Ovary (tissue), 9 donors: ENCODE results near the gene PDSS2. TPM values are rescaled to one million over a fixed set of nuclear protein-coding genes. Genes with fewer than 3 reads are reported as not detected.

Experiments used
- DNase-seq, 5 donors: peaks; one replicate each; pipeline ENCODE4 v3.0.0-alpha.2; 2019 to 2020
- H3K27ac ChIP-seq, 2 donors: fragments of 200-600 bp; one replicate each; pipeline versions ENCODE4 v1.5.1 to v1.8.0; 2019 to 2022
- H3K27me3 ChIP-seq: fragments of 200-600 bp; one replicate; pipeline ENCODE4 v1.8.0; 2022
- H3K36me3 ChIP-seq: fragments of 200-600 bp; sonication (generic); one replicate; pipeline ENCODE4 v1.5.1; 2019
- H3K4me1 ChIP-seq: one replicate; pipeline ENCODE4 v1.8.1; 2013; ENCODE audit warnings: mild to moderate bottlenecking, moderate library complexity; ENCODE audit not compliant: insufficient read depth
- H3K4me3 ChIP-seq: fragments of 200-600 bp; sonication (generic); one replicate; pipeline ENCODE4 v1.5.1; 2017
- H3K9me3 ChIP-seq, 2 donors: fragments of 200-600 bp in 1 of 2; sonication (generic) in 1 of 2; one replicate each; pipeline versions ENCODE4 v1.5.1 to v1.8.1; 2013 to 2019; ENCODE audit warnings: mild to moderate bottlenecking in 1 of 2, moderate library complexity in 1 of 2
- EP300 ChIP-seq: sonication (generic); formaldehyde crosslinking; IDR thresholded peaks from one replicate; pipeline ENCODE4 v1.6.1; 2017; ENCODE audit warnings: antibody characterized with exemption
- POLR2A ChIP-seq: fragments of 450-650 bp; IDR thresholded peaks from one replicate; pipeline ENCODE4 v1.6.1; 2017; ENCODE audit warnings: antibody characterized with exemption, mild to moderate bottlenecking, moderate library complexity
- WGBS, 3 donors: extraction: QIAGEN DNeasy Blood & Tissue Kit in 1 of 3; methylation state at CpG; one replicate each; pipeline versions ENCODE4 v1.1.5 to v1.1.7; 2013 to 2017; 5-methylcytosine and 5-hydroxymethylcytosine counted together
- intact Hi-C, 4 donors: fragments of 100-400 bp; cut with DNase I; formaldehyde crosslinking; loops; one replicate each; pipeline versions ENCODE4 v1.11.0 to v1.15.1; 2022 to 2023
- polyA plus RNA-seq, 2 donors: library from polyadenylated mRNA; stranded (reverse); fragments of 200-250 nt in 1 of 2; fragments of 350-450 nt in 1 of 2; fragmentation: Illumina TruSeq in 1 of 2; extraction: RNeasy Lipid Tissue Mini Kit (QIAGEN cat#74804) in 1 of 2; gene quantifications; one replicate each; pipeline ENCODE4 v1.2.3, GENCODE V29; 2013 to 2014
- total RNA-seq, 7 donors: library from RNA; depleted of rRNA in 2 of 7; stranded (reverse); fragments of >200 nt in 2 of 7; fragmentation: NEBNext Ultra II Directional in 3 of 7; extraction: Animal tissue kit (Norgen Biotek cat#: 25700) in 3 of 7; gene quantifications; one replicate each; pipeline versions ENCODE4 v1.1.0 to v1.2.4, GENCODE V29; 2016 to 2023
- TF ChIP-seq, protein P1 (sequence below), 3 donors: fragments of 450-650 bp in 2 of 3; fragments of 200-600 bp in 1 of 3; IDR thresholded peaks; one replicate each; pipeline versions ENCODE4 v1.5.1 to v1.8.0; 2016 to 2022; ENCODE audit warnings: antibody characterized with exemption in 3 of 3, mild to moderate bottlenecking in 1 of 3
- donor health status: DM: no; HTN: no; CAD: no; lungs with moderate emphysema.
- donor health status: DM: no; HTN: no; CAD: no.
- donor health status: Bipolar disorder and iron deficiency.
- donor health status: DM: yes; HTN: yes; CAD: no.
- donor health status: DM: no; HTN: no; CAD: no.
- donor health status: DM: yes; HTN: yes; CAD: no.

PDSS2 gene
- total and polyA plus RNA-seq, 9 donors = 8.2 to 17.5 (median 12.0) TPM

DNA sequence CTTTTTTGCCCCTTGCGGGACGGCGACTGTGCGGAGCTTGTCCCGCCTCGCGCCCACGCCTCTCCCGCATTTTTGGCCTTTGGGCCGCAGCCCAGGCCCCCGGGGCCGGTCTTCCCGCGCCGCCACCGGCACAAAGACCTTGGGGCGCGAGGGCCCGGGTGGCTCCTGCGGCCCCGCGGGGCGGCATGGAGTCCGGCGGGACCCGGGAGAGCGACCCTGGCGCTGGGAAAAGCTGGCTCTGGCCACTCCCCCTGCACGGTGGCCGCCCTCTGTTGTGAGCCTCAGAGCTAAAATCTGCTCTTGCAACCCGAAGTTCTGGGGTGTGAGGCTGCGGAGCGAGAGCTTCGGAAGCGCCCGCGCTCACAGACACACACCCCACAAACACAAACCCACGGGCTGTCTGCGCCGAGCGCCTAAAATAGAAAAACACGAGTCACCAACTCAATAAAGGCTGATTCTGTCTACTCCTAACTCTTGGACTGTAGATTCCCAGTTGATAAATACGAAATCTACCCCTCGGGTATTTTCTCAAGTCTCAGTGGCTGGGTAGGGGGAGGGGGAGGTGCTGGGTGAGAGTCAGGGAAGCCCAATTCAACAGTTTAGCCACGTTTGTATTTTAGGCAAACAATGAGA is 343.6 kb downstream of the PDSS2 start:
- intact Hi-C loops = loop anchor here in 1 of 4 donors (10.0 kb wide), 1 partner anchor 91 kb away; the partner anchor contains the start of gene MTRES1
- H3K4me3 ChIP-seq = peak overlapping the region; percentile 62
- H3K36me3 ChIP-seq = no peaks in the 10 kb centered on the region
- DNase-seq = peak in 4 of 5 donors; percentile 18 to 48 (median 39)
- H3K27me3 ChIP-seq = no peaks in the 10 kb centered on the region
- no peak for TF ChIP-seq EP300
- H3K27ac ChIP-seq = peak overlapping the region; percentile 8 to 50
- no peaks in the 10 kb centered on the region for H3K4me1 ChIP-seq
- H3K9me3 ChIP-seq = no peaks in the 10 kb centered on the region
- WGBS, 3 donors = 0 to 1% (median 1%) methylated on average over 30 to 45 of the region's 45 CpGs

GRCh38 chr6:107114926-107115694 is 344.3 kb downstream of the PDSS2 start, which contains the start of gene BEND3:
BEND3 (minus strand) TSS chr6:107115515; CDS start chr6:107099285, 16,230 bp downstream.
- peak; percentile 29 to 64 (median 60) for DNase-seq
- peak within 1 kb of the TSS; percentile 62 for H3K4me3 ChIP-seq
- no peaks in the 10 kb centered on the region for H3K27me3 ChIP-seq
- H3K9me3 ChIP-seq = no peaks in the 10 kb centered on the region
- H3K27ac ChIP-seq = peak within 1 kb of the TSS; percentile 72 to 73
- TF ChIP-seq, protein P1, sequence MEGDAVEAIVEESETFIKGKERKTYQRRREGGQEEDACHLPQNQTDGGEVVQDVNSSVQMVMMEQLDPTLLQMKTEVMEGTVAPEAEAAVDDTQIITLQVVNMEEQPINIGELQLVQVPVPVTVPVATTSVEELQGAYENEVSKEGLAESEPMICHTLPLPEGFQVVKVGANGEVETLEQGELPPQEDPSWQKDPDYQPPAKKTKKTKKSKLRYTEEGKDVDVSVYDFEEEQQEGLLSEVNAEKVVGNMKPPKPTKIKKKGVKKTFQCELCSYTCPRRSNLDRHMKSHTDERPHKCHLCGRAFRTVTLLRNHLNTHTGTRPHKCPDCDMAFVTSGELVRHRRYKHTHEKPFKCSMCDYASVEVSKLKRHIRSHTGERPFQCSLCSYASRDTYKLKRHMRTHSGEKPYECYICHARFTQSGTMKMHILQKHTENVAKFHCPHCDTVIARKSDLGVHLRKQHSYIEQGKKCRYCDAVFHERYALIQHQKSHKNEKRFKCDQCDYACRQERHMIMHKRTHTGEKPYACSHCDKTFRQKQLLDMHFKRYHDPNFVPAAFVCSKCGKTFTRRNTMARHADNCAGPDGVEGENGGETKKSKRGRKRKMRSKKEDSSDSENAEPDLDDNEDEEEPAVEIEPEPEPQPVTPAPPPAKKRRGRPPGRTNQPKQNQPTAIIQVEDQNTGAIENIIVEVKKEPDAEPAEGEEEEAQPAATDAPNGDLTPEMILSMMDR (IDR thresholded peaks at IDR 0.05) = no peak
- no peak for TF ChIP-seq POLR2A
- TF ChIP-seq EP300 = no peak
- WGBS, 3 donors = 0% methylated on average over 6 to 109 of the region's 109 CpGs
- no peaks in the 10 kb centered on the region for H3K36me3 ChIP-seq
- intact Hi-C loops = loop anchor here in 1 of 4 donors (10.0 kb wide), 1 partner anchor 90 kb away; the partner anchor contains the start of gene MTRES1
- H3K4me1 ChIP-seq = no peaks in the 10 kb centered on the region

- intact Hi-C loops = loop anchor here in 1 of 4 donors (10.0 kb wide), 1 partner anchor 90 kb away; the partner anchor contains the start of gene MTRES1
- DNase-seq = peak; percentile 83 to 93 (median 90)
- 0 to 1% (median 0%) methylated on average over 23 to 116 of the region's 116 CpGs for WGBS, 3 donors
Measured at GRCh38 chr6:107114213-107114925, 345.0 kb downstream of the PDSS2 start.

GRCh38 chr6:107110200-107110599 is 349.2 kb downstream of the PDSS2 start:
- no peak for DNase-seq
- H3K4me1 ChIP-seq = no peaks in the 10 kb centered on the region
- H3K4me3 ChIP-seq = no peak overlapping the region
- intact Hi-C loops = loop anchor here in 1 of 4 donors (10.0 kb wide), 1 partner anchor 85 kb away; the partner anchor contains the start of gene MTRES1
- H3K9me3 ChIP-seq = no peaks in the 10 kb centered on the region
- TF ChIP-seq, protein P1 (IDR thresholded peaks at IDR 0.05) = no peak
- TF ChIP-seq POLR2A (no peak), EP300 (no peak)
- H3K36me3 ChIP-seq = no peaks in the 10 kb centered on the region
- no peaks in the 10 kb centered on the region for H3K27me3 ChIP-seq
- no peak overlapping the region for H3K27ac ChIP-seq
- WGBS, 3 donors = 84 to 96% (median 92%) methylated on average over 1 of the region's 1 CpG

More at GRCh38 chr6:107114213-107114925, 345.0 kb downstream of the PDSS2 start:
- Histone ChIP-seq H3K27me3 (no peaks in the 10 kb centered on the region), H3K27ac (peak overlapping the region; percentile 72 to 73), H3K36me3 (no peaks in the 10 kb centered on the region), H3K9me3 (no peaks in the 10 kb centered on the region), H3K4me1 (no peaks in the 10 kb centered on the region), H3K4me3 (peak overlapping the region; percentile 62)
- no peak for TF ChIP-seq EP300
- TF ChIP-seq POLR2A = no peak
- TF ChIP-seq, protein P1 (IDR thresholded peaks at IDR 0.05) = peak; percentile 85 to 91 (median 90)
